WTC11 (cell line): ENCODE results near the gene MAPK7. TPM values are rescaled to one million over a fixed set of nuclear protein-coding genes. Genes with fewer than 3 reads are reported as not detected.

Experiments used
- ATAC-seq: fragments of 200-7000 bp; cut with Tn5 transposase; 2 replicates; pipeline ENCODE4 v1.10.0; 2021; ENCODE audit warnings: mild to moderate bottlenecking, moderate library complexity
- CTCF ChIA-PET: fragments of 300-600 bp; sonication (Branson Sonifier 250); formaldehyde crosslinking; loops from one replicate; lab custom pipeline; 2021; ENCODE audit warnings: antibody characterized with exemption; lab: Charles Lee
- POLR2A ChIA-PET: fragments of 350-600 bp; sonication (Branson Sonifier 250); formaldehyde crosslinking; loops from one replicate; lab custom pipeline; 2021; ENCODE audit warnings: antibody characterized with exemption; lab: Charles Lee
- DNase-seq: peaks from one replicate; pipeline ENCODE4 v3.0.0; 2021; ENCODE audit warnings: low spot score
- H3K27ac Mint-ChIP-seq: 2 replicates; pipeline ENCODE4 v1.8.0; 2021; ENCODE audit warnings: mixed read lengths
- H3K27me3 Mint-ChIP-seq: 2 replicates; pipeline ENCODE4 v1.8.0; 2021; ENCODE audit warnings: low read depth, mild to moderate bottlenecking, moderate library complexity, mixed read lengths
- H3K36me3 Mint-ChIP-seq: 2 replicates; pipeline ENCODE4 v1.8.0; 2021; ENCODE audit warnings: mixed read lengths
- H3K4me1 Mint-ChIP-seq: 2 replicates; pipeline ENCODE4 v1.8.0; 2022; ENCODE audit warnings: mixed read lengths
- H3K4me3 Mint-ChIP-seq: 2 replicates; pipeline ENCODE4 v1.8.0; 2021; ENCODE audit warnings: mild to moderate bottlenecking, moderate library complexity, mixed read lengths
- H3K9me3 Mint-ChIP-seq: 2 replicates; pipeline ENCODE4 v1.8.0; 2021; ENCODE audit warnings: mixed read lengths
- ATF1 ChIP-seq: sonication (generic); formaldehyde crosslinking; IDR thresholded peaks from 2 replicates; pipeline ENCODE4 v1.8.1; 2023; ENCODE audit warnings: mild to moderate bottlenecking, moderate library complexity, missing genetic modification reagents
- ATF6 ChIP-seq: sonication (generic); formaldehyde crosslinking; IDR thresholded peaks from 2 replicates; pipeline ENCODE4 v1.8.1; 2023; ENCODE audit warnings: mild to moderate bottlenecking, missing genetic modification reagents
- CDX4 ChIP-seq: fragments of 250-450 bp; sonication (Bioruptor Pico); IDR thresholded peaks from 2 replicates; pipeline ENCODE4 v1.9.0; 2021; ENCODE audit warnings: moderate library complexity, mild to moderate bottlenecking, inconsistent platforms, borderline replicate concordance
- EMX1 ChIP-seq: fragments of 250-450 bp; sonication (Bioruptor Pico); IDR thresholded peaks from 2 replicates; pipeline ENCODE4 v1.8.0; 2021; ENCODE audit warnings: mild to moderate bottlenecking
- FOXP1 ChIP-seq: sonication (generic); formaldehyde crosslinking; IDR thresholded peaks from 2 replicates; pipeline ENCODE4 v1.8.0; 2022; ENCODE audit warnings: missing genetic modification reagents, mild to moderate bottlenecking, moderate library complexity, borderline replicate concordance
- HMGXB4 ChIP-seq: sonication (generic); formaldehyde crosslinking; IDR thresholded peaks from 2 replicates; pipeline ENCODE4 v1.8.1; 2023; ENCODE audit warnings: mild to moderate bottlenecking, moderate library complexity, missing genetic modification reagents
- JUN ChIP-seq: sonication (generic); formaldehyde crosslinking; IDR thresholded peaks from 2 replicates; pipeline ENCODE4 v1.8.0; 2023; ENCODE audit warnings: mild to moderate bottlenecking, missing genetic modification reagents
- KAT7 ChIP-seq: sonication (generic); formaldehyde crosslinking; IDR thresholded peaks from 2 replicates; pipeline ENCODE4 v1.8.1; 2023; ENCODE audit warnings: missing genetic modification reagents, mild to moderate bottlenecking, borderline replicate concordance
- NFATC4 ChIP-seq: fragments of 250-450 bp; sonication (Bioruptor Pico); IDR thresholded peaks from 2 replicates; pipeline ENCODE4 v1.9.0; 2021; ENCODE audit warnings: mild to moderate bottlenecking
- RELA ChIP-seq: sonication (generic); formaldehyde crosslinking; IDR thresholded peaks from 2 replicates; pipeline ENCODE4 v1.8.1; 2022; ENCODE audit warnings: missing genetic modification reagents, mild to moderate bottlenecking, borderline replicate concordance
- TP53 ChIP-seq: sonication (generic); formaldehyde crosslinking; IDR thresholded peaks from 2 replicates; pipeline ENCODE4 v1.8.1; 2023; ENCODE audit warnings: mild to moderate bottlenecking, missing genetic modification reagents
- ZNF219 ChIP-seq: sonication (generic); formaldehyde crosslinking; IDR thresholded peaks from 2 replicates; pipeline ENCODE4 v1.8.0; 2023; ENCODE audit warnings: missing genetic modification reagents, mild to moderate bottlenecking, borderline replicate concordance
- ZNF317 ChIP-seq: sonication (generic); formaldehyde crosslinking; IDR thresholded peaks from 2 replicates; pipeline ENCODE4 v1.8.1; 2023; ENCODE audit warnings: low read depth, mild to moderate bottlenecking, moderate library complexity, missing genetic modification reagents, borderline replicate concordance
- ZNF396 ChIP-seq: fragments of 250-450 bp; sonication (Bioruptor Pico); IDR thresholded peaks from 2 replicates; pipeline ENCODE4 v1.8.0; 2021; ENCODE audit warnings: mild to moderate bottlenecking, moderate library complexity, borderline replicate concordance
- ZNF416 ChIP-seq: fragments of 250-450 bp; sonication (Bioruptor Pico); IDR thresholded peaks from 2 replicates; pipeline ENCODE4 v1.9.0; 2021; ENCODE audit warnings: mild to moderate bottlenecking, inconsistent platforms
- total RNA-seq: library from RNA; stranded (reverse); gene quantifications from 3 replicates; pipeline ENCODE4 v1.2.3, GENCODE V29; 2021
- TF ChIP-seq, protein P1 (sequence below): fragments of 250-450 bp; sonication (Bioruptor Pico); IDR thresholded peaks from 2 replicates; pipeline ENCODE4 v1.9.0; 2021; ENCODE audit warnings: mild to moderate bottlenecking
- TF ChIP-seq, protein P2 (sequence below): sonication (generic); formaldehyde crosslinking; IDR thresholded peaks from 2 replicates; pipeline ENCODE4 v1.8.0; 2022; ENCODE audit warnings: mild to moderate bottlenecking, missing genetic modification reagents

MAPK7 gene
- total RNA-seq, 1 experiment from 2014 or later = 38.5 TPM

DNA sequence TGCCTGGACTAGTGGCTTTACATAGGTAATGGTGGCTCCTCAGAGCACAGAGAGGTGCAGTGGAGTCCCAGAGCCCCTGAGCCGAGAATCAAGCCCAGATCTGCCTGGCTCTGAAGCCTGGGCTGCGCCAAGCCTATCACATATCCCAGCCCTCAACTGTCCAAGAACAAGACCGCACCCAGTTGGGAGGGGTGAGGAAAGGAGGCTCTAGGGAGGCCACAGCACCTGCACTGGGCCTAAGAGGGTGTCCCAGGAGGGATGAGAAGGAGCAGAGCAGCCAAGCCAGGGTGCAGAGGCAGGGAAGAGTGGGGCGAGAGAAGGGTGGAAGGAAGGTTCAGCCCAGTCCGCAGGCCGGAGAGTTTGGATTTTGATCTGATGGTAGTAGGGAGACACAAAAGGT, 31.8 kb downstream of the MAPK7 start:
- POLR2A ChIA-PET = no interaction called here
- TF ChIP-seq TP53 (no peak), ATF1 (CRISPR knock-in tag) (no peak), JUN (CRISPR knock-in tag) (no peak), ZNF396 (CRISPR knock-in tag) (no peak), ZNF219 (no peak), CDX4 (CRISPR knock-in tag) (no peak), ATF6 (CRISPR knock-in tag) (no peak), ZNF317 (CRISPR knock-in tag) (no peak)
- TF ChIP-seq, protein P1, sequence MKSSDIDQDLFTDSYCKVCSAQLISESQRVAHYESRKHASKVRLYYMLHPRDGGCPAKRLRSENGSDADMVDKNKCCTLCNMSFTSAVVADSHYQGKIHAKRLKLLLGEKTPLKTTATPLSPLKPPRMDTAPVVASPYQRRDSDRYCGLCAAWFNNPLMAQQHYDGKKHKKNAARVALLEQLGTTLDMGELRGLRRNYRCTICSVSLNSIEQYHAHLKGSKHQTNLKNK (CRISPR knock-in tag) = no peak
- no peaks in the 10 kb centered on the region for H3K27me3 Mint-ChIP-seq
- H3K36me3 Mint-ChIP-seq = no peaks in the 10 kb centered on the region
- H3K4me1 Mint-ChIP-seq = peaks cover 21% of the 10 kb centered on the region
- no peak overlapping the region for H3K27ac Mint-ChIP-seq
- H3K9me3 Mint-ChIP-seq = no peaks in the 10 kb centered on the region
- CTCF ChIA-PET = interaction anchor here (1.9 to 2.9 kb wide), 3 partner anchors 13 to 37 kb away, joined by 5 to 13 read pairs (median 10); partner anchors contain the start of gene MAPK7
- ATAC-seq = no peak
- no peak for DNase-seq
- no peak overlapping the region for H3K4me3 Mint-ChIP-seq

GRCh38 chr17:19410875-19411620, 32.8 kb downstream of the MAPK7 start, which contains the start of gene RNF112:
Gene RNF112 (plus strand): TSS chr17:19411232. CDS start chr17:19411409, 177 bp downstream.
- ChIA-PET POLR2A (no interaction called here), CTCF (interaction anchor here (1.0 to 2.9 kb wide), 7 partner anchors 8 to 355 kb away, joined by 3 to 13 read pairs (median 5); partner anchors contain the start of gene MAPK7)
- H3K27ac Mint-ChIP-seq = no peak within 1 kb of the TSS; the same call in 1 of the 2 replicates
- peak within 1 kb of the TSS; percentile 45 for H3K4me3 Mint-ChIP-seq
- H3K36me3 Mint-ChIP-seq = no peaks in the 10 kb centered on the region
- no peaks in the 10 kb centered on the region for H3K27me3 Mint-ChIP-seq
- no peaks in the 10 kb centered on the region for H3K9me3 Mint-ChIP-seq
- no peak for TF ChIP-seq RELA
- TF ChIP-seq KAT7 (CRISPR knock-in tag) = no peak
- TF ChIP-seq FOXP1 = 0 out of 2 replicates have a peak, but pooled peaks have one; percentile 34
- no peak for TF ChIP-seq NFATC4
- no peak for TF ChIP-seq TP53
- TF ChIP-seq ZNF416 (CRISPR knock-in tag) = no peak
- DNase-seq (no peak), ATAC-seq (peak; percentile 57)
- H3K4me1 Mint-ChIP-seq = peaks cover 21% of the 10 kb centered on the region

GRCh38 chr17:19411631-19412030, 33.3 kb downstream of the MAPK7 start:
- Mint-ChIP-seq H3K27me3 (no peaks in the 10 kb centered on the region), H3K27ac (no peak overlapping the region), H3K9me3 (no peaks in the 10 kb centered on the region), H3K4me1 (peaks cover 21% of the 10 kb centered on the region)
- no peak for DNase-seq
- POLR2A ChIA-PET = no interaction called here
- TF ChIP-seq, protein P2, sequence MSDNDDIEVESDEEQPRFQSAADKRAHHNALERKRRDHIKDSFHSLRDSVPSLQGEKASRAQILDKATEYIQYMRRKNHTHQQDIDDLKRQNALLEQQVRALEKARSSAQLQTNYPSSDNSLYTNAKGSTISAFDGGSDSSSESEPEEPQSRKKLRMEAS (CRISPR knock-in tag) = no peak
- TF ChIP-seq EMX1 (CRISPR knock-in tag) (no peak), NFATC4 (no peak), HMGXB4 (no peak), ATF6 (CRISPR knock-in tag) (no peak)
- TF ChIP-seq, all 79 proteins: peak for 0
- Mint-ChIP-seq H3K4me3 (no peak overlapping the region), H3K36me3 (no peaks in the 10 kb centered on the region)
- no peak for ATAC-seq
- CTCF ChIA-PET = interaction anchor here (1.0 to 2.9 kb wide), 6 partner anchors 8 to 355 kb away, joined by 3 to 13 read pairs (median 5); no protein-coding TSS in a partner anchor
